ENCODE data around the gene RFT1.

DNA sequence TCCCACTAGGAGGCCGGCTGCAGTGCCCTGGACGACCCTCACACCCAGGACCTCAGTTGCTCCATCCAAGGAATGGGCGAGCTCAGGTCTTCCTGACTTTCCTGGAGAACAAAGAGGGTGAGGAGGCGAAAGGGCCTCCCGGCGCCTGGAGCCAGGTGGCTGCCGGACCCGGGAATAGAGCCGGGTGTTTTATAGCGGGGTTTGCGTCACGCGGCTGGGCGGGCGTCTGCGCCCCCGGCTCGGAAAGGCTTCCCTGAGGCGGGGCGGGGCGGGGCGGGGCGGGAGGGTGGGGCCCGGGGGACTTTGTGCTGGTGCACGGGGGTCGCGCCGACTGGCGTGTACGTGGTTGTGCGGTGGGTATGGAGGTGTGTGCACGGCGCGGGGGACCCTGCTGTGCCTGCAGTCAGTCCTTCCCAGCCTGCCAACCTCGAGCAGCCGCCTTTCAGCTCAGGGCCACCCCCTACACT is 26.2 kb upstream of the RFT1 start:
- TF ChIP-seq, protein P1, sequence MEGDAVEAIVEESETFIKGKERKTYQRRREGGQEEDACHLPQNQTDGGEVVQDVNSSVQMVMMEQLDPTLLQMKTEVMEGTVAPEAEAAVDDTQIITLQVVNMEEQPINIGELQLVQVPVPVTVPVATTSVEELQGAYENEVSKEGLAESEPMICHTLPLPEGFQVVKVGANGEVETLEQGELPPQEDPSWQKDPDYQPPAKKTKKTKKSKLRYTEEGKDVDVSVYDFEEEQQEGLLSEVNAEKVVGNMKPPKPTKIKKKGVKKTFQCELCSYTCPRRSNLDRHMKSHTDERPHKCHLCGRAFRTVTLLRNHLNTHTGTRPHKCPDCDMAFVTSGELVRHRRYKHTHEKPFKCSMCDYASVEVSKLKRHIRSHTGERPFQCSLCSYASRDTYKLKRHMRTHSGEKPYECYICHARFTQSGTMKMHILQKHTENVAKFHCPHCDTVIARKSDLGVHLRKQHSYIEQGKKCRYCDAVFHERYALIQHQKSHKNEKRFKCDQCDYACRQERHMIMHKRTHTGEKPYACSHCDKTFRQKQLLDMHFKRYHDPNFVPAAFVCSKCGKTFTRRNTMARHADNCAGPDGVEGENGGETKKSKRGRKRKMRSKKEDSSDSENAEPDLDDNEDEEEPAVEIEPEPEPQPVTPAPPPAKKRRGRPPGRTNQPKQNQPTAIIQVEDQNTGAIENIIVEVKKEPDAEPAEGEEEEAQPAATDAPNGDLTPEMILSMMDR (IDR thresholded peaks at IDR 0.05): no peak
- TF ChIP-seq POLR2A (IDR thresholded peaks at IDR 0.05): peak; percentile 67 to 70
